ENCODE data around the gene COG5.

COG5 gene

DNA sequence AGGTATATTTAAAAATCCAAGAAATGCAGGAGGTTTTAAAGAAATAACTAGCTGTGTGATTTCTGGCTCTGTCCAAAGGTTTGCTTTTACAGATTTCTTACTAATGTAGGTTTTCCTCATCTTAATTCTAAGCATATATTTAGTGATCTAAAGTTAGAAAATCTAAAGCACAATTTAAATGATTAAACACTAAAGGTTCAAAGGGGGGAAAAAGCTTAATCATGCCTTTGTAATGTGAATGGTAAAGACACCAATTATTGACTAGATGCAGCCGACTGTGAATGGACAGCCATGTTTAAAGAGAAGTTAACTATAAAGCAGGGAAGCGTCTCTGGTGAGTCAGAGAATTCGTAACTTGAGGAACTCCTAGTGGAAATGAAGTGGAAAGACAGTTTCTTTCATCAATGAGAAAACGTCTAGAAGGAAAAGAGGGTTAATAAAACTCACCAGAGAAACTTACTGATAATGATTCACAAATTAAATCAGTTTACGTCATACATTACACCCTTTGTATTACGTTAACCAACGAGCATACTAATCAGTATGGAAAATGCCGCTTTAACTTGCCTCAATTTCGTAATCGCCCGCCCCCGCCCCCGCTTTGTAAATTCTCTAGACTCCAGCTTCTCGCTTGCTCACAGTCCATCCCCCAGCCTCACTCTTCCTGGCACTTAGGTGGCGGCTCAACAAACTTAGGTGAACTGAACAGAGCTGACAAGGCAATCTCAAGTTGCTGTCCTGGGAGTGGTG lies 396.1 kb downstream of the COG5 start (continued):
- TF ChIP-seq KLF10 (tag by site-specific recombination; IDR thresholded peaks at IDR 0.05) (peak; percentile 40; the same call in 1 of the 2 replicates), KLF8 (tag by site-specific recombination; IDR thresholded peaks at IDR 0.05) (peak; percentile 37; the same call in 1 of the 2 replicates), ZNF335 (tag by site-specific recombination; conservative IDR thresholded peaks at IDR 0.05) (peak; percentile 90), SP2 (tag by site-specific recombination; IDR thresholded peaks at IDR 0.05) (peak; percentile 5; the same call in 1 of the 2 replicates)

DNA sequence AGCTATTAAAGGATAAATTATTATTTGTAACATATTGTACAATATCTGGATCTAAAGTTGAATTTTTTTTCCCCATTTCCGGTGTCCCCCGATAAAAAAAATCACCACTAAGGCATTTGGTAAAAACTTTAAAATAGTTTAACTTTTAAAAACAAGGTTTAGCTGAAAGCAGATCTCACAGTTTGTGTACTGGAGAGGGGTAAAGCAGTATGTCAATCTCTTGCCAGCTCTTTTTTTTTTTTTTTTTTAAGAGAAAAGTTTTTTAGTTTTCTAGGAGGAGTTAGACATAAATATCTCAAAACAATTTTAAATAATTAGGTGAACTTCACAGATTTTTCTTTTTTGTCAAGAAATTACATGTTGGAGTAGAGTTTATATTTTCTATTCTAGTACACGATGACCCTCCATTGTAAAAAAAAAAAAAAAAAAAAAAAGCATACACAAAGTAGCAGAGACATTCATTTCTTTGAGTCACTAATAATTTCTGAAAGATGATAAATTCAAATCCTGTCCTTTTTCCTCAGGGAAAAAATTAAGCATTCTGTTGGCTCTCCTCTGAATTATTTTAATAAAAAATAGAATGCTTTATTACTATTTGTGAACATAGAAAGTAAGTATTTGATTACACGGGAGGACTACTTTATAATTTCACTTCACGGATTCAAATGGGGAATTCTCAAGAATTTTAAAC lies 396.8 kb downstream of the COG5 start:
- peak overlapping the region; percentile 85 for H3K27ac ChIP-seq (ENCODE audit: extremely low read depth, low read depth, low read length)
- ChIA-PET POLR2A (no interaction called here), CTCF (interaction anchor here (0.6 to 1.6 kb wide), 7 partner anchors 16 to 510 kb away, joined by 3 to 5 read pairs (median 3); no protein-coding TSS in a partner anchor)
- peaks cover 3% of the 10 kb centered on the region; the same call in 1 of the 2 replicates for H3K4me1 ChIP-seq (ENCODE audit: control insufficient read depth, insufficient read depth, low read length)
- no peaks in the 10 kb centered on the region for H3K9me3 ChIP-seq (ENCODE audit: control insufficient read depth, insufficient read depth, low read depth, low read length)
- H3K36me3 ChIP-seq (ENCODE audit: control insufficient read depth in 2 of 2, insufficient read depth in 1 of 2, low read length in 2 of 2) = no peaks in the 10 kb centered on the region
- H3K4me3 ChIP-seq (ENCODE audit: low read depth, low read length) = peak overlapping the region; percentile 64
- TF ChIP-seq YY1 (tag by site-specific recombination; IDR thresholded peaks at IDR 0.05) (no peak), ZBTB8A (tag by site-specific recombination; IDR thresholded peaks at IDR 0.05) (no peak), ZNF202 (tag by site-specific recombination; IDR thresholded peaks at IDR 0.05; ENCODE audit: borderline replicate concordance) (no peak), WT1 (tag by site-specific recombination; IDR thresholded peaks at IDR 0.05) (no peak), KLF16 (tag by site-specific recombination; IDR thresholded peaks at IDR 0.05) (no peak), ZNF138 (tag by site-specific recombination; IDR thresholded peaks at IDR 0.05; ENCODE audit: borderline replicate concordance) (no peak), ZNF266 (tag by site-specific recombination; IDR thresholded peaks at IDR 0.05; ENCODE audit: low read depth) (no peak), ZNF335 (tag by site-specific recombination; conservative IDR thresholded peaks at IDR 0.05) (peak; percentile 54), GLIS2 (tag by site-specific recombination; IDR thresholded peaks at IDR 0.05) (no peak), ZNF624 (tag by site-specific recombination; IDR thresholded peaks at IDR 0.05) (no peak), ZNF785 (tag by site-specific recombination; IDR thresholded peaks at IDR 0.05) (no peak)
- TF ChIP-seq, protein P1, sequence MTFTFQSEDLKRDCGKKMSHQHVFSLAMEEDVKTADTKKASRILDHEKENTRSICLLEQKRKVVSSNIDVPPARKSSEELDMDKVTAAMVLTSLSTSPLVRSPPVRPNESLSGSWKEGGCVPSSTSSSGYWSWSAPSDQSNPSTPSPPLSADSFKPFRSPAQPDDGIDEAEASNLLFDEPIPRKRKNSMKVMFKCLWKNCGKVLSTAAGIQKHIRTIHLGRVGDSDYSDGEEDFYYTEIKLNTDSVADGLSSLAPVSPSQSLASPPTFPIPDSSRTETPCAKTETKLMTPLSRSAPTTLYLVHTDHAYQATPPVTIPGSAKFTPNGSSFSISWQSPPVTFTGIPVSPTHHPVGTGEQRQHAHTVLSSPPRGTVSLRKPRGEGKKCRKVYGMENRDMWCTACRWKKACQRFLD (tag by site-specific recombination; IDR thresholded peaks at IDR 0.05) = no peak
- TF ChIP-seq, protein P2, sequence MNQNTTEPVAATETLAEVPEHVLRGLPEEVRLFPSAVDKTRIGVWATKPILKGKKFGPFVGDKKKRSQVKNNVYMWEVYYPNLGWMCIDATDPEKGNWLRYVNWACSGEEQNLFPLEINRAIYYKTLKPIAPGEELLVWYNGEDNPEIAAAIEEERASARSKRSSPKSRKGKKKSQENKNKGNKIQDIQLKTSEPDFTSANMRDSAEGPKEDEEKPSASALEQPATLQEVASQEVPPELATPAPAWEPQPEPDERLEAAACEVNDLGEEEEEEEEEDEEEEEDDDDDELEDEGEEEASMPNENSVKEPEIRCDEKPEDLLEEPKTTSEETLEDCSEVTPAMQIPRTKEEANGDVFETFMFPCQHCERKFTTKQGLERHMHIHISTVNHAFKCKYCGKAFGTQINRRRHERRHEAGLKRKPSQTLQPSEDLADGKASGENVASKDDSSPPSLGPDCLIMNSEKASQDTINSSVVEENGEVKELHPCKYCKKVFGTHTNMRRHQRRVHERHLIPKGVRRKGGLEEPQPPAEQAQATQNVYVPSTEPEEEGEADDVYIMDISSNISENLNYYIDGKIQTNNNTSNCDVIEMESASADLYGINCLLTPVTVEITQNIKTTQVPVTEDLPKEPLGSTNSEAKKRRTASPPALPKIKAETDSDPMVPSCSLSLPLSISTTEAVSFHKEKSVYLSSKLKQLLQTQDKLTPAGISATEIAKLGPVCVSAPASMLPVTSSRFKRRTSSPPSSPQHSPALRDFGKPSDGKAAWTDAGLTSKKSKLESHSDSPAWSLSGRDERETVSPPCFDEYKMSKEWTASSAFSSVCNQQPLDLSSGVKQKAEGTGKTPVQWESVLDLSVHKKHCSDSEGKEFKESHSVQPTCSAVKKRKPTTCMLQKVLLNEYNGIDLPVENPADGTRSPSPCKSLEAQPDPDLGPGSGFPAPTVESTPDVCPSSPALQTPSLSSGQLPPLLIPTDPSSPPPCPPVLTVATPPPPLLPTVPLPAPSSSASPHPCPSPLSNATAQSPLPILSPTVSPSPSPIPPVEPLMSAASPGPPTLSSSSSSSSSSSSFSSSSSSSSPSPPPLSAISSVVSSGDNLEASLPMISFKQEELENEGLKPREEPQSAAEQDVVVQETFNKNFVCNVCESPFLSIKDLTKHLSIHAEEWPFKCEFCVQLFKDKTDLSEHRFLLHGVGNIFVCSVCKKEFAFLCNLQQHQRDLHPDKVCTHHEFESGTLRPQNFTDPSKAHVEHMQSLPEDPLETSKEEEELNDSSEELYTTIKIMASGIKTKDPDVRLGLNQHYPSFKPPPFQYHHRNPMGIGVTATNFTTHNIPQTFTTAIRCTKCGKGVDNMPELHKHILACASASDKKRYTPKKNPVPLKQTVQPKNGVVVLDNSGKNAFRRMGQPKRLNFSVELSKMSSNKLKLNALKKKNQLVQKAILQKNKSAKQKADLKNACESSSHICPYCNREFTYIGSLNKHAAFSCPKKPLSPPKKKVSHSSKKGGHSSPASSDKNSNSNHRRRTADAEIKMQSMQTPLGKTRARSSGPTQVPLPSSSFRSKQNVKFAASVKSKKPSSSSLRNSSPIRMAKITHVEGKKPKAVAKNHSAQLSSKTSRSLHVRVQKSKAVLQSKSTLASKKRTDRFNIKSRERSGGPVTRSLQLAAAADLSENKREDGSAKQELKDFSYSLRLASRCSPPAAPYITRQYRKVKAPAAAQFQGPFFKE (tag by site-specific recombination; IDR thresholded peaks at IDR 0.05; ENCODE audit: borderline replicate concordance) = no peak
- TF ChIP-seq, protein P3, sequence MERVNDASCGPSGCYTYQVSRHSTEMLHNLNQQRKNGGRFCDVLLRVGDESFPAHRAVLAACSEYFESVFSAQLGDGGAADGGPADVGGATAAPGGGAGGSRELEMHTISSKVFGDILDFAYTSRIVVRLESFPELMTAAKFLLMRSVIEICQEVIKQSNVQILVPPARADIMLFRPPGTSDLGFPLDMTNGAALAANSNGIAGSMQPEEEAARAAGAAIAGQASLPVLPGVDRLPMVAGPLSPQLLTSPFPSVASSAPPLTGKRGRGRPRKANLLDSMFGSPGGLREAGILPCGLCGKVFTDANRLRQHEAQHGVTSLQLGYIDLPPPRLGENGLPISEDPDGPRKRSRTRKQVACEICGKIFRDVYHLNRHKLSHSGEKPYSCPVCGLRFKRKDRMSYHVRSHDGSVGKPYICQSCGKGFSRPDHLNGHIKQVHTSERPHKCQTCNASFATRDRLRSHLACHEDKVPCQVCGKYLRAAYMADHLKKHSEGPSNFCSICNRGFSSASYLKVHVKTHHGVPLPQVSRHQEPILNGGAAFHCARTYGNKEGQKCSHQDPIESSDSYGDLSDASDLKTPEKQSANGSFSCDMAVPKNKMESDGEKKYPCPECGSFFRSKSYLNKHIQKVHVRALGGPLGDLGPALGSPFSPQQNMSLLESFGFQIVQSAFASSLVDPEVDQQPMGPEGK (tag by site-specific recombination; IDR thresholded peaks at IDR 0.05) = no peak
- TF ChIP-seq, protein P4, sequence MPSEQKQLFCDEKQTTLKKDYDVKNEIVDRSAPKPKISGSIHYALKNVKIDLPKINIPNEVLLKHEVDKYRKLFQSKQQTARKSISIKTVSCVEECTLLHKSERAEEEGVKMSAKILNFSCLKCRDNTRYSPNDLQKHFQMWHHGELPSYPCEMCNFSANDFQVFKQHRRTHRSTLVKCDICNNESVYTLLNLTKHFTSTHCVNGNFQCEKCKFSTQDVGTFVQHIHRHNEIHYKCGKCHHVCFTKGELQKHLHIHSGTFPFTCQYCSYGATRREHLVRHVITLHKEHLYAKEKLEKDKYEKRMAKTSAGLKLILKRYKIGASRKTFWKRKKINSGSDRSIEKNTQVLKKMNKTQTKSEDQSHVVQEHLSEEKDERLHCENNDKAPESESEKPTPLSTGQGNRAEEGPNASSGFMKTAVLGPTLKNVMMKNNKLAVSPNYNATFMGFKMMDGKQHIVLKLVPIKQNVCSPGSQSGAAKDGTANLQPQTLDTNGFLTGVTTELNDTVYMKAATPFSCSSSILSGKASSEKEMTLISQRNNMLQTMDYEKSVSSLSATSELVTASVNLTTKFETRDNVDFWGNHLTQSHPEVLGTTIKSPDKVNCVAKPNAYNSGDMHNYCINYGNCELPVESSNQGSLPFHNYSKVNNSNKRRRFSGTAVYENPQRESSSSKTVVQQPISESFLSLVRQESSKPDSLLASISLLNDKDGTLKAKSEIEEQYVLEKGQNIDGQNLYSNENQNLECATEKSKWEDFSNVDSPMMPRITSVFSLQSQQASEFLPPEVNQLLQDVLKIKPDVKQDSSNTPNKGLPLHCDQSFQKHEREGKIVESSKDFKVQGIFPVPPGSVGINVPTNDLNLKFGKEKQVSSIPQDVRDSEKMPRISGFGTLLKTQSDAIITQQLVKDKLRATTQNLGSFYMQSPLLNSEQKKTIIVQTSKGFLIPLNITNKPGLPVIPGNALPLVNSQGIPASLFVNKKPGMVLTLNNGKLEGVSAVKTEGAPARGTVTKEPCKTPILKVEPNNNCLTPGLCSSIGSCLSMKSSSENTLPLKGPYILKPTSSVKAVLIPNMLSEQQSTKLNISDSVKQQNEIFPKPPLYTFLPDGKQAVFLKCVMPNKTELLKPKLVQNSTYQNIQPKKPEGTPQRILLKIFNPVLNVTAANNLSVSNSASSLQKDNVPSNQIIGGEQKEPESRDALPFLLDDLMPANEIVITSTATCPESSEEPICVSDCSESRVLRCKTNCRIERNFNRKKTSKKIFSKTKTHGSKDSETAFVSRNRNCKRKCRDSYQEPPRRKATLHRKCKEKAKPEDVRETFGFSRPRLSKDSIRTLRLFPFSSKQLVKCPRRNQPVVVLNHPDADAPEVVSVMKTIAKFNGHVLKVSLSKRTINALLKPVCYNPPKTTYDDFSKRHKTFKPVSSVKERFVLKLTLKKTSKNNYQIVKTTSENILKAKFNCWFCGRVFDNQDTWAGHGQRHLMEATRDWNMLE (tag by site-specific recombination; conservative IDR thresholded peaks at IDR 0.05; ENCODE audit: low read depth) = no peak
- TF ChIP-seq, protein P5, sequence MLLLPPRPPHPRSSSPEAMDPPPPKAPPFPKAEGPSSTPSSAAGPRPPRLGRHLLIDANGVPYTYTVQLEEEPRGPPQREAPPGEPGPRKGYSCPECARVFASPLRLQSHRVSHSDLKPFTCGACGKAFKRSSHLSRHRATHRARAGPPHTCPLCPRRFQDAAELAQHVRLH (tag by site-specific recombination; IDR thresholded peaks at IDR 0.05) = no peak

All from HEK293 (cell line).